Activated CD4-positive, alpha-beta T cell treated with anti-CD3 and anti-CD28 coated beads for 36 hours (primary cell): Measurements from ENCODE around the gene PCDHGC5. TPM values are rescaled to one million over a fixed set of nuclear protein-coding genes. Genes with fewer than 3 reads are reported as not detected.

ENCODE experiments used
- ATAC-seq: fragments of 200-7000 bp; cut with Tn5 transposase; one replicate; pipeline ENCODE4 v1.10.0; 2021; ENCODE audit warnings: mild to moderate bottlenecking, moderate library complexity
- CTCF ChIA-PET: fragments of 350-600 bp; sonication (Branson Sonifier 250); formaldehyde crosslinking; loops from one replicate; lab custom pipeline; 2021; ENCODE audit warnings: antibody characterized with exemption; lab: Charles Lee
- POLR2A ChIA-PET: fragments of 350-600 bp; sonication (Branson Sonifier 250); formaldehyde crosslinking; loops from one replicate; lab custom pipeline; 2021; ENCODE audit warnings: antibody characterized with exemption, inconsistent platforms; lab: Charles Lee
- DNase-seq: peaks from one replicate; pipeline ENCODE4 v3.0.0-alpha.2; 2020
- H3K27ac Mint-ChIP-seq: one replicate; pipeline ENCODE4 v1.8.0; 2021; ENCODE audit warnings: mixed read lengths
- H3K27me3 Mint-ChIP-seq: one replicate; pipeline ENCODE4 v1.8.0; 2021; ENCODE audit warnings: mixed read lengths
- H3K36me3 Mint-ChIP-seq: one replicate; pipeline ENCODE4 v1.8.0; 2021; ENCODE audit warnings: low read depth, mixed read lengths
- H3K4me1 Mint-ChIP-seq: one replicate; pipeline ENCODE4 v1.8.0; 2021; ENCODE audit warnings: mixed read lengths
- H3K4me3 Mint-ChIP-seq: one replicate; pipeline ENCODE4 v1.8.0; 2021; ENCODE audit warnings: mild to moderate bottlenecking, moderate library complexity, mixed read lengths
- H3K9me3 Mint-ChIP-seq: one replicate; pipeline ENCODE4 v1.8.0; 2021; ENCODE audit warnings: low read depth, mixed read lengths
- intact Hi-C, 2 experiments: fragments of 100-400 bp; cut with DNase I in 1 of 2; cut with micrococcal nuclease in 1 of 2; formaldehyde crosslinking; loops; one replicate each; pipeline versions ENCODE4 v1.14.2 to v1.15.1; 2022 to 2024; cut with DNase I, micrococcal nuclease
- total RNA-seq, 2 experiments: library from RNA; stranded (reverse); gene quantifications; one replicate each; pipeline ENCODE4 v1.2.3, GENCODE V29; 2021

Gene PCDHGC5
- total RNA-seq, 2 experiments from 2014 or later: not detected

- POLR2A ChIA-PET: no interaction called here
- Mint-ChIP-seq H3K4me3 (no peak overlapping the region), H3K36me3 (peaks cover 19% of the 10 kb centered on the region), H3K27me3 (no peaks in the 10 kb centered on the region), H3K9me3 (no peaks in the 10 kb centered on the region), H3K4me1 (no peaks in the 10 kb centered on the region), H3K27ac (no peak overlapping the region)
- DNase-seq: no peak
- CTCF ChIA-PET: interaction anchor here (0.6 to 5.1 kb wide), 6 partner anchors 11 to 288 kb away, joined by 3 to 44 read pairs (median 6); no protein-coding TSS in a partner anchor
- intact Hi-C loops: no loop called here
- no peak for ATAC-seq
Observed at GRCh38 chr5:141533897-141534296, 45.0 kb downstream of the PCDHGC5 start.

- no peak overlapping the region for H3K4me3 Mint-ChIP-seq
- intact Hi-C loops: no loop called here
- H3K4me1 Mint-ChIP-seq: no peaks in the 10 kb centered on the region
- ATAC-seq (no peak), DNase-seq (no peak)
- ChIA-PET CTCF (interaction anchor here (1.2 to 5.1 kb wide), 4 partner anchors 12 to 121 kb away, joined by 3 to 44 read pairs (median 10); partner anchors contain the start of gene PCDHGA10), POLR2A (no interaction called here)
- H3K36me3 Mint-ChIP-seq: peaks cover 24% of the 10 kb centered on the region
- no peaks in the 10 kb centered on the region for H3K27me3 Mint-ChIP-seq
- H3K27ac Mint-ChIP-seq: peak overlapping the region; percentile 40
- H3K9me3 Mint-ChIP-seq: no peaks in the 10 kb centered on the region
Observed at GRCh38 chr5:141534492-141535213, 45.8 kb downstream of the PCDHGC5 start.

Other genes starting within 250 kb of the PCDHGC5 start
- gene PCDHB15, start 243.7 kb upstream of the PCDHGC5 start, total RNA-seq: not detected
- gene SLC25A2, start 185.0 kb upstream of the PCDHGC5 start, total RNA-seq: under 1 TPM; 0.27 to 0.30 TPM
- 10 to 100 TPM; 45.2 to 54.4 TPM for gene TAF7, start 168.3 kb upstream of the PCDHGC5 start, total RNA-seq
- gene PCDHGA1, start 158.6 kb upstream of the PCDHGC5 start, total RNA-seq: under 1 TPM in 1 of 2 experiments, not detected in 1; 0.05 TPM
- gene PCDHGA2, start 150.3 kb upstream of the PCDHGC5 start, total RNA-seq: not detected
- gene PCDHGA3, start 145.3 kb upstream of the PCDHGC5 start, total RNA-seq: not detected
- gene PCDHGB1, start 139.0 kb upstream of the PCDHGC5 start, total RNA-seq: not detected
- under 1 TPM; 0.11 TPM for gene PCDHGA4, start 134.1 kb upstream of the PCDHGC5 start, total RNA-seq
- under 1 TPM; 0.07 to 0.18 TPM for gene PCDHGB2, start 129.1 kb upstream of the PCDHGC5 start, total RNA-seq
- under 1 TPM; 0.07 to 0.09 TPM for gene PCDHGA5, start 124.9 kb upstream of the PCDHGC5 start, total RNA-seq
- gene PCDHGB3, start 118.8 kb upstream of the PCDHGC5 start, total RNA-seq: not detected
- under 1 TPM; 0.05 to 0.14 TPM for gene PCDHGA6, start 115.2 kb upstream of the PCDHGC5 start, total RNA-seq
- gene PCDHGA7, start 106.3 kb upstream of the PCDHGC5 start, total RNA-seq: not detected
- gene PCDHGB4, start 101.4 kb upstream of the PCDHGC5 start, total RNA-seq: under 1 TPM in 1 of 2 experiments, not detected in 1; 0.09 TPM
- gene PCDHGA8, start 96.4 kb upstream of the PCDHGC5 start, total RNA-seq: not detected
- gene PCDHGB5, start 91.1 kb upstream of the PCDHGC5 start, total RNA-seq: under 1 TPM; 0.05 to 0.09 TPM
- gene PCDHGA9, start 86.3 kb upstream of the PCDHGC5 start, total RNA-seq: under 1 TPM in 1 of 2 experiments, not detected in 1; 0.09 TPM
- not detected for gene PCDHGB6, start 81.1 kb upstream of the PCDHGC5 start, total RNA-seq
- gene PCDHGA10, start 76.1 kb upstream of the PCDHGC5 start, total RNA-seq: under 1 TPM in 1 of 2 experiments, not detected in 1; 0.07 TPM
- gene PCDHGB7, start 71.4 kb upstream of the PCDHGC5 start, total RNA-seq: not detected
- gene PCDHGA11, start 68.0 kb upstream of the PCDHGC5 start, total RNA-seq: under 1 TPM in 1 of 2 experiments, not detected in 1; 0.07 TPM
- gene PCDHGA12, start 58.6 kb upstream of the PCDHGC5 start, total RNA-seq: under 1 TPM; 0.07 to 0.09 TPM
- gene PCDHGC3, start 13.1 kb upstream of the PCDHGC5 start, total RNA-seq: under 1 TPM; 0.16 to 0.34 TPM
- gene PCDHGC4, start 4.1 kb upstream of the PCDHGC5 start, total RNA-seq: not detected
- 100 to 1,000 TPM; 185 to 212 TPM for gene DIAPH1, start 129.9 kb downstream of the PCDHGC5 start, total RNA-seq
- 10 to 100 TPM; 85.9 to 88.6 TPM for gene HDAC3, start 147.8 kb downstream of the PCDHGC5 start, total RNA-seq
- gene RELL2, start 147.9 kb downstream of the PCDHGC5 start, total RNA-seq: 10 to 100 TPM; 24.3 to 27.8 TPM
- gene FCHSD1, start 162.3 kb downstream of the PCDHGC5 start, total RNA-seq: 10 to 100 TPM; 28.2 to 32.9 TPM
- gene ARAP3, start 193.1 kb downstream of the PCDHGC5 start, total RNA-seq: 1 to 10 TPM; 3.2 TPM